Activated naive CD4-positive, alpha-beta T cell treated with anti-CD3 and anti-CD28 coated beads, Interleukin-2, amount 50 U/mL, for 24 hours (primary cell): ENCODE measurements around the gene PDIA2.
"Not testable (repeated sequence)": the region's sequence is repeated elsewhere in the genome, so short reads cannot be mapped to it uniquely, and the experiment has no call there.

Source experiments
- H3K27ac Mint-ChIP-seq: one replicate; pipeline ENCODE4 v1.8.0; 2021; ENCODE audit warnings: mild to moderate bottlenecking, mixed read lengths
- H3K27me3 Mint-ChIP-seq: one replicate; pipeline ENCODE4 v1.8.0; 2021; ENCODE audit warnings: mixed read lengths
- H3K36me3 Mint-ChIP-seq: one replicate; pipeline ENCODE4 v1.8.0; 2021; ENCODE audit warnings: mixed read lengths
- H3K4me1 Mint-ChIP-seq: one replicate; pipeline ENCODE4 v1.8.0; 2021; ENCODE audit warnings: mixed read lengths
- H3K4me3 Mint-ChIP-seq: one replicate; pipeline ENCODE4 v1.8.0; 2021; ENCODE audit warnings: mild to moderate bottlenecking, mixed read lengths
- H3K9me3 Mint-ChIP-seq: one replicate; pipeline ENCODE4 v1.8.0; 2021; ENCODE audit warnings: mixed read lengths

PDIA2 gene

DNA sequence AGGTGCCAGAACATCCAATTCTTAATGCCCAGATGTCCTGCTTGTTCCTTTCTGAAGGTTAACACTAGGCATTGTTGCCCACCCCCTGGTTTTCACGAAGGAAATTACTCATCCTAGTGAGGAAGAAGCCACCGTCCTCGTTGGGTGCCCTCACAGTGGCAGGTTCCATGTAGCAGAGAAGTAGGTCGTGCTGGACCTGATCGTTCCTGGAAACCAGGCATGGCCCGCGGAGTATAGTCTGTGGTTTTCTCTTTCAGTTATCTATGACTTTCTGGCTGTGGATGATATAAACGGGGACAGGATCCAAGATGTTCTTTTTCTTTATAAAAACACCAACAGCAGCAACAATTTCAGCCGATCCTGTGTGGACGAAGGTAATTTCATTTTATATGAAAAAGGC lies 23.7 kb upstream of the PDIA2 start:
- no peak overlapping the region for H3K4me3 Mint-ChIP-seq
- H3K27me3 Mint-ChIP-seq: no peaks in the 10 kb centered on the region
- H3K36me3 Mint-ChIP-seq: peaks cover 9% of the 10 kb centered on the region
- H3K4me1 Mint-ChIP-seq: peaks cover 7% of the 10 kb centered on the region
- no peaks in the 10 kb centered on the region for H3K9me3 Mint-ChIP-seq
- no peak overlapping the region for H3K27ac Mint-ChIP-seq

DNA sequence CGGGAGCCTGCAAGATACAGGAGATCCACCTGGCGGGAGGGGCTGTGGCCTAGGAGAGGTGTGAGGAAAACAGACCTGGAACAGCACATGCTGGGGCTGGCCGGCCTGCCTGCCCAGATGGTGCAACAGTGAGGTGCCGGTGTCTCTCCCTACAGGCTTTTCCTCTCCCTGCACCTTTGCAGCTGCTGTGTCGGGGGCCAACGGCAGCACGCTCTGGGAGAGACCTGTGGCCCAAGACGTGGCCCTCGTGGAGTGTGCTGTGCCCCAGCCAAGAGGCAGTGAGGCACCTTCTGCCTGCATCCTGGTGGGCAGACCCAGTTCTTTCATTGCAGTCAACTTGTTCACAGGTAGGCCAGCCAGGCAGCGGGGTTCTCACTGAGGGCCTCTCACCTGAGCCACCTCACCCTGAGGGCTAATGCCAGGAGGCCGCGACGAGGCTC lies 23.1 kb upstream of the PDIA2 start:
- Mint-ChIP-seq H3K4me1 (peaks cover 6% of the 10 kb centered on the region), H3K27ac (no peak overlapping the region), H3K27me3 (no peaks in the 10 kb centered on the region), H3K9me3 (no peaks in the 10 kb centered on the region), H3K36me3 (peaks cover 9% of the 10 kb centered on the region), H3K4me3 (no peak overlapping the region)

DNA sequence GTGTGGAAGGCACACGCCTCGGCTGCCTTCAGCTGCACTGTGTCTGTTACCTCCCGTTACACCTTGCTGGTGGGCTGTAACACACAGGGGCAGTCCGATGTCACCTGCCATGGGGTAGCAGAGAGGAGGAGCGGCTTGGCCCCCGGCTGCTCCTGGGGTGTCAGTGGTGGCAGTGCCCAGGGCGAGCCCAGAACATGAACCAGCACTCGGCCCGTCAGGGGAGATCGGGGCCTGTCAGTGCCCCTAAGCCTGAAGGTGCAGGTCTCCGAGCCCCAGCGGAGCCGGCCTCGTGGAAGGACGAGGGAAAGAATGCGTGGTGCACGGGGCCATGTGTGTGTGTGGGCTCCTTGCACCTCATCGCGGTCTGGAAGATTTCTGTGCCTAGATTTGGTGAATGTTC lies 22.6 kb upstream of the PDIA2 start:
- Mint-ChIP-seq H3K36me3 (peaks cover 7% of the 10 kb centered on the region), H3K4me1 (peaks cover 6% of the 10 kb centered on the region), H3K4me3 (no peak overlapping the region), H3K9me3 (no peaks in the 10 kb centered on the region), H3K27me3 (no peaks in the 10 kb centered on the region), H3K27ac (no peak overlapping the region)

DNA sequence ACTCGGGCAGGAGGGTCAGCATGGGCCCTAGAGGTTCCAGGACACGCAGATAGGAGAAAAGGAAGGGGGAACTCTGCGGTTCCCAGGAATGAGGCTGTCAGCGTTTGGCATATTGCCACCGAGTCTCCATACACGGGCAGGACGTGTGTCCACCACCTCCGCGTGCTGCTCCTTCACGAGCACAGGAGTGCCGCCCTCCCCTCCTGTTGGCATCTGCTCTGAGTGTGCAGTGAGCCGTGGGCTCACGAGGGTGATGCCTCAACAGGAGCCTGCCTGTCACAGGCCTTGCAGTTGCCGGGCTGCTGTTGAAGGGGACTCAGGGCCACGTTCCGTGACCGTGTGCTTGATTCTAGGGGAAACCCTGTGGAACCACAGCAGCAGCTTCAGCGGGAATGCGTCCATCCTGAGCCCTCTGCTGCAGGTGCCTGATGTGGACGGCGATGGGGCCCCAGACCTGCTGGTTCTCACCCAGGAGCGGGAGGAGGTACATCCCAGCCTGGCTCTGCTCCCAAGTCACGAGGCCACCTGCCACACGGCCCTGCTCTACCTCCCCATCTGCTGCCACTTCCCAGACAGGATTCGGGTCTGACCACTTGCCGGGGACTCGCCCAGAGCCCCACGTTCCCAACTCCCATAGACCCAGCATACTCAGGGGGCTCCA lies 21.8 kb upstream of the PDIA2 start:
- no peak overlapping the region for H3K4me3 Mint-ChIP-seq
- H3K27ac Mint-ChIP-seq: no peak overlapping the region
- H3K9me3 Mint-ChIP-seq: no peaks in the 10 kb centered on the region
- H3K4me1 Mint-ChIP-seq: peaks cover 1% of the 10 kb centered on the region
- H3K27me3 Mint-ChIP-seq: no peaks in the 10 kb centered on the region
- peaks cover 2% of the 10 kb centered on the region for H3K36me3 Mint-ChIP-seq

DNA sequence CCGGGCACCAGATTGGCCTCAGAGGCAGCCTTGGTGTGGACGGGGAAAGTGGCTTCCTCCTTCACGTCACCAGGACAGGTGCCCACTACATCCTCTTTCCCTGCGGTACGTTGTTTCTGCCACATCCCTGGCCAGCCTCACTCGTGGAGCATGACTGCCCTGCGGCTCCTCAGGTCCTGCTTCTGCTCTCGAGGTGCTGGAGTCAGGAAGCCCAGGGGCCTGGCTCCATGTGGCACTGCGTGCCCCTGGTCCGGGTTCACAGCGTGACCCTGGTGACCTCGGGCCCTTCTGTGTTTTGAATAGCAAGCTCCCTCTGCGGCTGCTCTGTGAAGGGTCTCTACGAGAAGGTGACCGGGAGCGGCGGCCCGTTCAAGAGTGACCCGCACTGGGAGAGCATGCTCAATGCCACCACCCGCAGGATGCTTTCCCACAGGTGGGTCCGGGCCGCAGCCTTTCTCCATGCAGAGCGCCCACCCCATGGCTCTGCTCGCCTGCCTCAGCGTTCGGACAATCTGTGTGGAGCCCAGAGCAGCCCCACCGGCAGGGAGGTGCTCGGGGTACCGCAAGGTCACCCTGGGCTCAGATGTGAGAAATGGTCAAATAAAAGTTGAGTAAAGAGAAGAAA lies 20.7 kb upstream of the PDIA2 start:
- no peak overlapping the region for H3K4me3 Mint-ChIP-seq
- H3K27ac Mint-ChIP-seq: no peak overlapping the region
- H3K9me3 Mint-ChIP-seq: no peaks in the 10 kb centered on the region
- H3K36me3 Mint-ChIP-seq: peaks cover 2% of the 10 kb centered on the region
- H3K27me3 Mint-ChIP-seq: no peaks in the 10 kb centered on the region
- no peaks in the 10 kb centered on the region for H3K4me1 Mint-ChIP-seq

DNA sequence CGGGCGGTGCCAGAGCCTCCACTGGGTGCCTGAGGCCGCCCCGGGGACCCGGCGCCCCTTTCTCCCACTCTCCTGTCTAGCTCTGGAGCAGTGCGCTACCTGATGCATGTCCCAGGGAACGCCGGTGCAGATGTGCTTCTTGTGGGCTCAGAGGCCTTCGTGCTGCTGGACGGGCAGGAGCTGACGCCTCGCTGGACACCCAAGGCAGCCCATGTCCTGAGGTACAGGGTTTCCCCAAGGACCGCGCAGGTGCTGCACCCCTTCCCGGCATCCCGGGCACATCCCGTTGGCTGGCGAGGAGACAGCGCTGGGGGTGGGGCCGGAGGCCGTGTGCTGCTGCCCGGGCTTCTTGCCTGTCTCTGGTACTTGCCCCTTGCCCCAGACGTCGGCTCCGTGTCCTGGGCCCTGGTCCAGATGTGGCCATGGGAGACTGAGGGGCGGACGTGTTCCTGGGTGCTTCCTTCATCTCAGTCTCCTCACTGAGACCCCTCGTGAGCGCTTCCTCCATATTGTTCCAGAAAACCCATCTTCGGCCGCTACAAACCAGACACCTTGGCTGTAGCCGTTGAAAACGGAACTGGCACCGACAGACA lies 19.7 kb upstream of the PDIA2 start:
- no peaks in the 10 kb centered on the region for H3K4me1 Mint-ChIP-seq
- no peaks in the 10 kb centered on the region for H3K9me3 Mint-ChIP-seq

DNA sequence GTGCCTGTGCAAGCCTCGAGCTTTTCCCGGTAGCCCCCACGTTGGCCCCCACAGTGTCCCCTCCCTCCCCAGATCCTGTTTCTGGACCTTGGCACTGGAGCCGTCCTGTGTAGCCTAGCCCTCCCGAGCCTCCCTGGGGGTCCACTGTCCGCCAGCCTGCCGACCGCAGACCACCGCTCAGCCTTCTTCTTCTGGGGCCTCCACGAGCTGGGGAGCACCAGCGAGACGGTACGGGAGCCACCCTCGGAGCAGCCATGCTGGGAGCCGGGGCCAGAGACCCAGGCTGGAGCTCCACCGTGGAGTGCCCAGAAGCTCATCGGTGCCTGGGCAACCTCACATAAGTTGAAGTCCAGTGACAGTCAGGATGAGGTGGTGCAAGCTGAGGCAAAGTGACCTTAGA lies 19.0 kb upstream of the PDIA2 start:
- Mint-ChIP-seq H3K4me1 (no peaks in the 10 kb centered on the region), H3K9me3 (no peaks in the 10 kb centered on the region), H3K4me3 (no peak overlapping the region), H3K27ac (no peak overlapping the region), H3K36me3 (peaks cover 2% of the 10 kb centered on the region), H3K27me3 (no peaks in the 10 kb centered on the region)

More for the DNA sequence above, 19.7 kb upstream of the PDIA2 start:
- Mint-ChIP-seq H3K36me3 (peaks cover 2% of the 10 kb centered on the region), H3K27ac (no peak overlapping the region), H3K27me3 (no peaks in the 10 kb centered on the region), H3K4me3 (no peak overlapping the region)

DNA sequence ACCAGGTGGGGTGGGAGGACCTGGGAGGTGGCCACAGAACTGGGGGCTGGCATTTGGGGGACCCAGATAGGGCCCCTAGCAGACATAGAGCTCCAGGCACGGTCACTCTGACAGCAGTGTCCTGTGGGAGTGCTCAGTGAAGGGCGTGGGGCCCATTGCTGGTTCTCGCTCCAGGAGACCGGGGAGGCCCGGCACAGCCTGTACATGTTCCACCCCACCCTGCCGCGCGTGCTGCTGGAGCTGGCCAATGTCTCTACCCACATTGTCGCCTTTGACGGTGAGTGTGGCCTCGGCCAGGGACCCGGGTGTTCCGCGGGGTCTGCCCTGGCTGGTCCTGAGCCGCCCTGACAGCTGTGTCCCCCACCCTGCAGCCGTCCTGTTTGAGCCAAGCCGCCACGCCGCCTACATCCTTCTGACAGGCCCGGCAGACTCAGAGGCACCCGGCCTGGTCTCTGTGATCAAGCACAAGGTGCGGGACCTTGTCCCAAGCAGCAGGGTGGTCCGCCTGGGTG lies 18.5 kb upstream of the PDIA2 start:
- H3K27ac Mint-ChIP-seq: no peak overlapping the region
- no peaks in the 10 kb centered on the region for H3K4me1 Mint-ChIP-seq
- H3K36me3 Mint-ChIP-seq: no peaks in the 10 kb centered on the region
- no peak overlapping the region for H3K4me3 Mint-ChIP-seq
- H3K9me3 Mint-ChIP-seq: no peaks in the 10 kb centered on the region
- no peaks in the 10 kb centered on the region for H3K27me3 Mint-ChIP-seq

DNA sequence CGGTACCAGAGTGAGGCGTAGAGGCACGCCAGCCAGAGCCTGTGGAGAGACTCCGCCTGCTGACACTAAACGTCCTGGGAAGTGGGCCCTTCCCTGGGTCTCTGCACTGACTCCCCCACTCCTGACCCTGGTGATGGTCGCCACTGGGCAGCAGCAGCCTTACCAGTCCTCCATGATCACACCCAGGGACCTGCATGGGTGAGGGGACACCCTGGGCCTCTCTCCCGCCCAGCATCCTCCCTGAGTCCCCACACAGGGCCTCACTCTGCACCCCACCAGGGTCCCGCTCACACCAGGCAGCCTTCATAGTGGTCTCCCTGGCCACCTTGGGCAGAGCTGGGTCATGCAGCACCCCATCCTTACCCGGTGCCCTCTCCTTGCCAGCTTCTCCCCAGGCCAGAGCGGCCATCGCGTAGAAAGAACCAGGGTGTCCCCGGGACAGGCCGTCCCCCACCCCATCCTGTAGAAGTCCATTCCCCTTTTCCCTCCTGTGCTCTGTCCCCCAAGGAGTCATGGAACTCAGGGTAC lies 17.9 kb upstream of the PDIA2 start:
- Mint-ChIP-seq H3K36me3 (no peaks in the 10 kb centered on the region), H3K4me1 (no peaks in the 10 kb centered on the region), H3K9me3 (no peaks in the 10 kb centered on the region), H3K4me3 (no peak overlapping the region), H3K27ac (no peak overlapping the region), H3K27me3 (no peaks in the 10 kb centered on the region)

DNA sequence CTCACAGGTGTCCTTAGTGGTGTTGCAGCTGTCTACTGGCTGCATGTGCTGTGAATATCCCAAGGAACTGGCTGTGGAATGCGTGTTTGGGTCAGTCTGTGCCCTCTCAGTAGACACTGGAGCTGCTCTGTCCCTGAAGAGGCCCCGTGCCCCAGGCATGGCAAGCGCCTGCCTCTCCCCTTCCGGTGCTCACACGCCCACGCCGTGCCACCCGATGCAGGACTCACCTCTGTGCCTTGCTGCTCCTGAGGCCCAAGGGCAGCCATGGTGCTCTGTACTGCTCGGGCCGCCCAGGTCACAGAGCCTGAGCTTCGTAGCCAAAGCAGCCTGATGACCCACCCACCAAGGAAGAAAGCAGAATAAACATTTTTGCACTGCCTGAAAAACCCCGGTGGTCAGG lies 17.3 kb upstream of the PDIA2 start:
- no peaks in the 10 kb centered on the region for H3K9me3 Mint-ChIP-seq
- H3K4me1 Mint-ChIP-seq: no peaks in the 10 kb centered on the region
- H3K4me3 Mint-ChIP-seq: no peak overlapping the region
- H3K36me3 Mint-ChIP-seq: no peaks in the 10 kb centered on the region
- H3K27ac Mint-ChIP-seq: no peak overlapping the region
- H3K27me3 Mint-ChIP-seq: no peaks in the 10 kb centered on the region

DNA sequence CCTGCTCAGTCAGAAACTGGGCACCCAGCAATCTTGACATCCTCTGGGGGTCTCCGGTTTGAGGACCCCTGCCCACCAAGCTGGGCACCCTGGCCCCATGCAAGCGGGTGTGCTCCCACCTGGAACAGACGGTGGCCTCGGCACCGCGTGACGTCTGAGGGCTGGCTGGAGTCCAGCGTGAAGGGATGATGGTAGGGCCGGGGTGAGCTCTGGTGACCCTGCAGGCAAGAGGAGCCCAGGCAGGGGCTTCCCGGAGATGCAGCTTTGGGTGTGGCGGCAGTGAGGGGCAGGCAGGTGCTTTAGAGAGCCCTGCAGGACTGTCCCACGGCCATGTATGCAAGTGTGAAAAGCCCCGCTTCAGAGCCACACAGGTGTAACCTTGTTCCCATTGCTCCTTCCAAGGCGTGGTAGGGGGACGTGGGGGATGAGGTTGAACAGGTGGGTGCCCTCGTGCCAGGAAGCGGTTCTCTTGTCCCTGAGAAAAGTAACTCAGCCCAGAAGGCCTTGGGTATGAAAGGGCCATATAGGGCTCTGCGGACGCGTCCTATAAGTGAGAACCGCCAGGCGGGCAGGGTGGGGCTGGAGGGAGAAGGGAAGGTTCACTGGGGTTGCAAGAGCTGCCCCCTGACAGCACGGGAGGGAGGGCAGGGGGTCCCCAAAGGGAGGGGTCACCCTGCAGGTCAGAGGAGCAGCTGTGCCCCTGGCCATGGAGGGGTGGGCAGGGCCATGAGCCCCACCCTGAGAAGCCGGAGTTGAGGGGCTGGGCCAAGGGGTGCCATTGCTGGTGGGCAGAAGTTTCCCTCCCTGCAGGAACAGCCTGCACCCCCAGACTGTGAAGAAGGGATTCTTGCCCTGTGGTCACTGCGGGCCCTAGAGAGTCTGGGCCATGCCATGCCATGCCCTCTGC lies 16.5 kb upstream of the PDIA2 start:
- Mint-ChIP-seq H3K9me3 (no peaks in the 10 kb centered on the region), H3K4me1 (no peaks in the 10 kb centered on the region), H3K36me3 (no peaks in the 10 kb centered on the region), H3K27ac (no peak overlapping the region), H3K27me3 (no peaks in the 10 kb centered on the region), H3K4me3 (no peak overlapping the region)

DNA sequence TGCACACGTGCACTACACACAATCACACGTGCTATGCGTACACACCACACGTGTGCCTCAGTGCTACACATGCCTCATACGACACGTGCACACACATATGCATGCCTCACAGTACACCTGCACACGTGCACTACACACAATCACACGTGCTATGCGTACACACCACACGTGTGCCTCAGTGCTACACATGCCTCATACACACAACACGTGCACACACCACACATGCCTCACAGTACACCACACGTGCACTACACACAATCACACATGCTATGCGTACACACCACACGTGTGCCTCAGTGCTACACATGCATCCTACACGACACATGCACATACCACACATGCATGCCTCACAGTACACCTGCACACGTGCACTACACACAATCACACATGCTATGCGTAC lies 15.4 kb upstream of the PDIA2 start:
- H3K36me3 Mint-ChIP-seq, H3K4me3 Mint-ChIP-seq, H3K27ac Mint-ChIP-seq, H3K9me3 Mint-ChIP-seq, H3K4me1 Mint-ChIP-seq, H3K27me3 Mint-ChIP-seq: not testable (repeated sequence)

DNA sequence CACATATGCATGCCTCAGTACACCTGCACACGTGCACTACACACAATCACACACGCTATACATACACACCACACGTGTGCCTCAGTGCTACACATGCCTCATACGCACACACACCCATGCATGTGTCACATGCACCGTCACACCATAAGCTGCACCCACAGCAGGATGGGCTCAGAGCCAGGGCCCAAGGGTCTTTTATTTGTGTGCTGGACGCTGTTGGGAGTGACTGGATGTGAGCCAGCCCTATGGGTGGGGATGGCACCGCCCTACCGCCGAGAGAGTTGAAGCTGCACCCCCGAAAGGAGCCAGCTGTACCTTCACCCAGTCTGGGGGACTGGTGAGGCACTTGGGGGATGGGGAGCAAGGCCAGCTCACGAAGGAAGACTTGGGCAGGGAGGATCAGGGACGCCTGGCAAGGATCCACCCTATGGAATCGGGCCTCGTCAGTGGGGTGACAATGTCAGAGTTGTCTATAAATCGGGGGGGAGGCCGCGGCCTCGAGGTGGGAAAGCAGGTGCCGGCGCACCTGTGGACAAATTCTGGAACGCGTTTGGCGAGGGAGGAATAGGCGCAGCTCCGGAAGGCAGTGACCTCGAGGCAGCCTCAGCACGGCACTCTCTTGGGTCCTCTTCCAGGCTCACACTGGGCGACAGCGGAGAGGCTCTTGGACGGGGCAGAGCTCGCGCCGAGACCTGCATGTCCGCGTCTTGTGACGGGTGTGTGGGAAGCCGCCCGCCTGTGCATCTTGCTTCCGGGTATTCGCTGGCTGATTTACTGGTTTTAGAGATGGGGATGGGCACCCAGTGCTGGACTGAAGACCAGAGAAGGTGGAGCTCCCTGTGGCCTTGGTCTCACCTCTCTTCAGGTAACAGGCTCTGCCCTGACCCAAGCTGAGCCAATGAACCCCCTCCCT lies 14.6 kb upstream of the PDIA2 start:
- Mint-ChIP-seq H3K4me1 (no peaks in the 10 kb centered on the region), H3K36me3 (no peaks in the 10 kb centered on the region), H3K27ac (no peak overlapping the region), H3K9me3 (no peaks in the 10 kb centered on the region), H3K4me3 (no peak overlapping the region), H3K27me3 (no peaks in the 10 kb centered on the region)

DNA sequence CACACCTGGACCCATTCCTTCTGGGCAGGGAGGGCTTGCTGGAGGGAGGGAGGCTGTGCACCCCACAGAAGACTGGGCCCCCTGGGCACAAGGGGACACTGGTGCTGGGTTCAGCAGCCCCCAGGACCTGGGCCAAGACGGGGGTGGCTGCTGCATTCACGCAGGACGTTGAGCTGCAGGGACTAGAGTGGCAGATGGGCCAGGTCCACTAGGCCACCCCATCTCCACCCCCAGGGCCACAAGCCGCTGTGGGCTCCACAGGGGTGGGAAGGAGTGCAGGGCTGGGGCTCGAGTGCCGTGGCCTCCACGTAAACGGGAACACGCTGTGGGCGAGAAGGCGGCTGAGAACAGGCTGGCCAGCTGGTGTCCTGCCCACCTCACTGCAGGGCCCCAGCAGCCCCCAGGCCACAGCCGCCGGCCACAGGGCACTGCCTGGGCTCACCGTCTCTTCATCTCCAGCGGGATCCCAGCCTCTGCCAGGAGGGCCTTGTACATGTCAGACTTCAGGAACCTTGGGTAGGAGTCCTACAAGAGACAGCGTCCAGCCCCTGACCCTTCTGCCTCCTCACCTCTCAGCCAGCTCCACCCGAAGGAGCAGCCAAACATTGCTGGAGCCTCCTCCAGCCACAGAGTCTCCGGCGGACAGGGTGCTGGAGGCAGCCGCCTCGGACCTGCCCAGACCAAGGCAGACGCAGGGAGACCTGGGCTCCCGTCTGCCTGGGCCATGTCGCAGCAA lies 13.7 kb upstream of the PDIA2 start:
- no peaks in the 10 kb centered on the region for H3K9me3 Mint-ChIP-seq
- no peaks in the 10 kb centered on the region for H3K4me1 Mint-ChIP-seq
- no peak overlapping the region for H3K27ac Mint-ChIP-seq
- H3K36me3 Mint-ChIP-seq: no peaks in the 10 kb centered on the region
- H3K4me3 Mint-ChIP-seq: no peak overlapping the region
- H3K27me3 Mint-ChIP-seq: no peaks in the 10 kb centered on the region
